ENCODE measurements around the gene ZFY.
"Not testable (repeated sequence)": the region's sequence is repeated elsewhere in the genome, so short reads cannot be mapped to it uniquely, and the experiment has no call there.

Gene ZFY

GRCh38 chrY:2972708-2973107 lies 37.5 kb downstream of the ZFY start:
- DNase-seq (ENCODE audit: extremely low read depth, low read depth): no peak
- TF ChIP-seq CTCF (IDR thresholded peaks at IDR 0.05; ENCODE audit: low read depth, low read length): no peak

- DNase-seq (ENCODE audit: extremely low read depth, low read depth): no peak
- TF ChIP-seq CTCF (IDR thresholded peaks at IDR 0.05; ENCODE audit: low read depth, low read length): no peak
These were observed 38.0 kb downstream of the ZFY start for GRCh38 chrY:2973110-2973751.

GRCh38 chrY:2979283-2979682 lies 44.1 kb downstream of the ZFY start:
- DNase-seq (ENCODE audit: extremely low read depth, low read depth): no peak
- TF ChIP-seq CTCF (IDR thresholded peaks at IDR 0.05; ENCODE audit: low read depth, low read length): no peak

- no peak for TF ChIP-seq CTCF (IDR thresholded peaks at IDR 0.05; ENCODE audit: low read depth, low read length)
- DNase-seq (ENCODE audit: extremely low read depth, low read depth): no peak
These were observed 49.3 kb downstream of the ZFY start for GRCh38 chrY:2984491-2984890.

GRCh38 chrY:2987178-2987577 lies 52.0 kb downstream of the ZFY start:
- DNase-seq (ENCODE audit: extremely low read depth, low read depth): not testable (repeated sequence)

- not testable (repeated sequence) for DNase-seq (ENCODE audit: extremely low read depth, low read depth)
These were observed 62.2 kb downstream of the ZFY start for GRCh38 chrY:2997369-2997768.

- no peak for TF ChIP-seq CTCF (IDR thresholded peaks at IDR 0.05; ENCODE audit: low read depth, low read length)
- no peak for DNase-seq (ENCODE audit: extremely low read depth, low read depth)
These were observed 67.0 kb downstream of the ZFY start for GRCh38 chrY:3002190-3002589.

- DNase-seq (ENCODE audit: extremely low read depth, low read depth): no peak
- TF ChIP-seq CTCF (IDR thresholded peaks at IDR 0.05; ENCODE audit: low read depth, low read length): no peak
These were observed 67.7 kb downstream of the ZFY start for GRCh38 chrY:3002680-3003515.

All from AG09319 (cell line).